HepG2 (cell line): ENCODE results near the gene EIF4G3.

ENCODE experiments used
- POLR2A ChIP-seq, 2 experiments: IDR thresholded peaks; 2 replicates each; pipeline ENCODE4 v1.6.1; 2011; ENCODE audit warnings: low read depth in 2 of 2, low read length in 2 of 2, mild to moderate bottlenecking in 1 of 2, moderate library complexity in 1 of 2; ENCODE audit not compliant: insufficient read depth in 1 of 2
- ZBTB25 ChIP-seq: IDR thresholded peaks from 2 replicates; pipeline ENCODE4 v1.6.1; 2018; ENCODE audit warnings: missing genetic modification reagents
- ZBTB49 ChIP-seq: sonication (generic); formaldehyde crosslinking; IDR thresholded peaks from 2 replicates; pipeline ENCODE4 v1.4.0; 2020; ENCODE audit warnings: missing genetic modification reagents, borderline replicate concordance

GRCh38 chr1:20887246-20887645 is 289.5 kb downstream of the EIF4G3 start:
- no peak for TF ChIP-seq POLR2A (IDR thresholded peaks at IDR 0.05; ENCODE audit: insufficient read depth in 1 of 2, low read depth in 2 of 2, low read length in 2 of 2)
- no peak for TF ChIP-seq ZBTB25 (CRISPR knock-in tag)
- no peak for TF ChIP-seq ZBTB49 (CRISPR knock-in tag)
